H1 (cell line): ENCODE results near the gene PCNX4. TPM values are rescaled to one million over a fixed set of nuclear protein-coding genes. Genes with fewer than 3 reads are reported as not detected.

Experiments
- CTCF ChIA-PET: fragments of 300-600 bp; sonication (Branson Sonifier 250); formaldehyde crosslinking; loops from one replicate; lab custom pipeline; 2021; ENCODE audit not compliant: partially characterized antibody; lab: Charles Lee
- POLR2A ChIA-PET: fragments of 300-600 bp; sonication (Branson Sonifier 250); formaldehyde crosslinking; loops from one replicate; lab custom pipeline; 2021; ENCODE audit warnings: inconsistent platforms; ENCODE audit not compliant: partially characterized antibody; lab: Charles Lee
- DNase-seq, 2 experiments: peaks; one replicate each; pipeline versions ENCODE4 v3.0.0 to v3.0.0-alpha.2; 2010 to 2022; ENCODE audit warnings: low spot score in 2 of 2, low read depth in 1 of 2, mixed read lengths in 1 of 2
- FAIRE-seq: peaks from 2 replicates; lab custom pipeline; 2011; peaks lifted over from hg19 to GRCh38; lab: Jason Lieb, UNC
- H2AFZ ChIP-seq: 2 replicates; pipeline ENCODE4 v1.8.1; 2012; ENCODE audit warnings: low read length, inconsistent platforms
- H2AK5ac ChIP-seq: 2 replicates; pipeline ENCODE4 v1.6.1; 2013; ENCODE audit warnings: low read depth, low read length
- H2BK120ac ChIP-seq: replicated peaks from 2 replicates; pipeline ENCODE3; 2013; ENCODE audit warnings: low read depth, low read length, inconsistent platforms
- H2BK12ac ChIP-seq: 2 replicates; pipeline ENCODE4 v1.6.1; 2013; ENCODE audit warnings: low read depth, low read length
- H2BK15ac ChIP-seq: 2 replicates; pipeline ENCODE4 v1.6.1; 2013; ENCODE audit warnings: low read length
- H2BK20ac ChIP-seq: 2 replicates; pipeline ENCODE4 v1.6.1; 2013; ENCODE audit warnings: low read length
- H2BK5ac ChIP-seq: 2 replicates; pipeline ENCODE4 v1.6.1; 2013; ENCODE audit warnings: low read depth, low read length
- H3K14ac ChIP-seq: 2 replicates; pipeline ENCODE4 v1.6.1; 2013; ENCODE audit warnings: inconsistent platforms; ENCODE audit not compliant: insufficient read length
- H3K18ac ChIP-seq: 2 replicates; pipeline ENCODE4 v1.6.1; 2013; ENCODE audit warnings: low read length; ENCODE audit errors: extremely low read depth
- H3K23ac ChIP-seq: 2 replicates; pipeline ENCODE4 v1.6.1; 2013; ENCODE audit warnings: inconsistent platforms; ENCODE audit not compliant: insufficient read length
- H3K23me2 ChIP-seq: 2 replicates; pipeline ENCODE4 v1.6.1; 2013; ENCODE audit warnings: low read depth, low read length
- H3K27ac ChIP-seq: 2 replicates; pipeline ENCODE4 v1.6.1; 2011; ENCODE audit warnings: low read depth, low read length, inconsistent platforms
- H3K27me3 ChIP-seq, 4 experiments: replicated peaks in 1 of 4; 1 replicate in 1 of 4; 2 replicates in 3 of 4; pipeline versions ENCODE4 v1.6.1 to v1.8.1; 2011 to 2013; ENCODE audit warnings: low read length in 3 of 4, mild to moderate bottlenecking in 3 of 4, inconsistent platforms in 2 of 4, mixed read lengths in 2 of 4, moderate library complexity in 1 of 4; ENCODE audit not compliant: control insufficient read depth in 3 of 4, insufficient read depth in 3 of 4; ENCODE audit errors: extremely low read depth in 1 of 4
- H3K36me3 ChIP-seq, 4 experiments: 2 replicates each; pipeline versions ENCODE4 v1.6.1 to v1.8.1; 2011 to 2013; ENCODE audit warnings: mild to moderate bottlenecking in 4 of 4, low read length in 3 of 4, moderate library complexity in 2 of 4, control low read depth in 1 of 4, inconsistent platforms in 1 of 4; ENCODE audit not compliant: insufficient read depth in 4 of 4, control insufficient read depth in 2 of 4
- H3K4ac ChIP-seq: replicated peaks from 2 replicates; pipeline ENCODE3; 2013; ENCODE audit warnings: low read length, low read depth, mixed read lengths, inconsistent platforms; ENCODE audit not compliant: insufficient read length
- H3K4me1 ChIP-seq, 4 experiments: replicated peaks in 1 of 4; 1 replicate in 1 of 4; 2 replicates in 3 of 4; pipeline versions ENCODE4 v1.6.1 to v1.8.1; 2011 to 2013; ENCODE audit warnings: low read length in 3 of 4, inconsistent platforms in 2 of 4, mixed read lengths in 1 of 4; ENCODE audit not compliant: insufficient read depth in 4 of 4, control insufficient read depth in 3 of 4
- H3K4me2 ChIP-seq, 2 experiments: 2 replicates each; pipeline versions ENCODE4 v1.6.1 to v1.8.1; 2011 to 2013; ENCODE audit warnings: low read depth in 2 of 2, low read length in 2 of 2, control low read depth in 1 of 2, inconsistent platforms in 1 of 2, mild to moderate bottlenecking in 1 of 2; ENCODE audit not compliant: insufficient read depth in 1 of 2
- H3K4me3 ChIP-seq, 4 experiments: fragments of 200-600, 300-600 bp in 1 of 4; sonication (generic), shearing (Covaris generic), sonication (Bioruptor Twin) in 1 of 4; 2 replicates each; pipeline versions ENCODE4 v1.5.1 to v1.8.1; 2011 to 2016; ENCODE audit warnings: low read length in 4 of 4, low read depth in 3 of 4, control low read depth in 2 of 4, inconsistent platforms in 2 of 4, mild to moderate bottlenecking in 2 of 4, mixed read lengths in 1 of 4, moderate library complexity in 1 of 4; ENCODE audit not compliant: insufficient read depth in 2 of 4; ENCODE audit errors: extremely low read depth in 1 of 4
- H3K56ac ChIP-seq: replicated peaks from 2 replicates; pipeline ENCODE3; 2013; ENCODE audit warnings: low read depth, mild to moderate bottlenecking, mixed read lengths, low read length, inconsistent platforms; ENCODE audit not compliant: insufficient read length
- H3K79me1 ChIP-seq: 2 replicates; pipeline ENCODE4 v1.6.1; 2013; ENCODE audit warnings: low read depth, low read length, control low read depth
- H3K79me2 ChIP-seq, 2 experiments: 2 replicates each; pipeline versions ENCODE4 v1.6.1 to v1.8.1; 2012 to 2013; ENCODE audit warnings: low read length in 2 of 2, mild to moderate bottlenecking in 2 of 2, inconsistent platforms in 1 of 2; ENCODE audit not compliant: insufficient read depth in 2 of 2, control insufficient read depth in 1 of 2
- H3K9ac ChIP-seq, 4 experiments: replicated peaks in 1 of 4; 1 replicate in 1 of 4; 2 replicates in 3 of 4; pipeline versions ENCODE4 v1.6.1 to v1.8.1; 2011 to 2013; ENCODE audit warnings: low read depth in 3 of 4, low read length in 3 of 4, control low read depth in 2 of 4, mild to moderate bottlenecking in 2 of 4, moderate library complexity in 2 of 4, inconsistent platforms in 1 of 4; ENCODE audit errors: extremely low read depth in 1 of 4
- H3K9me3 ChIP-seq, 2 experiments: 2 replicates each; pipeline versions ENCODE4 v1.6.1 to v1.8.1; 2012 to 2013; ENCODE audit warnings: mild to moderate bottlenecking in 2 of 2, moderate library complexity in 2 of 2, control low read depth in 1 of 2, inconsistent platforms in 1 of 2, low read depth in 1 of 2, low read length in 1 of 2, mixed read lengths in 1 of 2; ENCODE audit not compliant: insufficient read depth in 2 of 2
- H4K20me1 ChIP-seq, 2 experiments: replicated peaks in 1 of 2; 2 replicates each; pipeline versions ENCODE3 to v1.8.1; 2011 to 2013; ENCODE audit warnings: inconsistent platforms in 2 of 2, low read length in 2 of 2, mild to moderate bottlenecking in 1 of 2; ENCODE audit not compliant: insufficient read depth in 2 of 2, control insufficient read depth in 1 of 2
- H4K5ac ChIP-seq: 2 replicates; pipeline ENCODE4 v1.6.1; 2013; ENCODE audit warnings: low read length, low read depth, mixed read lengths, inconsistent platforms; ENCODE audit not compliant: insufficient read length
- H4K8ac ChIP-seq: 2 replicates; pipeline ENCODE4 v1.8.0; 2013; ENCODE audit warnings: mild to moderate bottlenecking, moderate library complexity, low read length, inconsistent platforms; ENCODE audit not compliant: insufficient read depth; ENCODE audit errors: extremely low read depth
- H4K91ac ChIP-seq: replicated peaks from 2 replicates; pipeline ENCODE3; 2013; ENCODE audit warnings: low read length, mixed read lengths, inconsistent platforms; ENCODE audit not compliant: insufficient read length
- CBX8 ChIP-seq: fragments of 300-800, 300-1000 bp; sonication (generic); IDR thresholded peaks from 2 replicates; pipeline ENCODE4 v1.7.1; 2016; ENCODE audit warnings: low read depth, low read length, borderline replicate concordance
- CHD1 ChIP-seq: IDR thresholded peaks from 2 replicates; pipeline ENCODE4 v1.6.1; 2012; ENCODE audit warnings: low read depth, low read length, improper control_type of control experiment
- PHF8 ChIP-seq: fragments of 200-600 bp; sonication (generic); conservative IDR thresholded peaks from 2 replicates; pipeline ENCODE4 v1.7.1; 2012; ENCODE audit warnings: low read depth, mild to moderate bottlenecking, inconsistent platforms, low read length, moderate library complexity
- RBBP5 ChIP-seq: IDR thresholded peaks from 2 replicates; pipeline ENCODE4 v1.7.1; 2012; ENCODE audit warnings: low read depth, mild to moderate bottlenecking, inconsistent platforms, low read length, moderate library complexity, borderline replicate concordance
- SRF ChIP-seq: IDR thresholded peaks from 2 replicates; pipeline ENCODE4 v1.6.1; 2011; ENCODE audit warnings: mild to moderate bottlenecking, low read depth, low read length, moderate library complexity
- YY1 ChIP-seq: IDR thresholded peaks from 2 replicates; pipeline ENCODE4 v1.6.1; 2011; ENCODE audit warnings: low read depth, mild to moderate bottlenecking, low read length
- WGBS, 2 experiments: shearing (Covaris generic) in 1 of 2; methylation state at CpG; one replicate each; pipeline versions ENCODE4 v1.1.6 to v1.1.7; 2013 to 2015; ENCODE audit warnings: low lambda C conversion rate in 2 of 2, mixed read lengths in 2 of 2, inconsistent platforms in 1 of 2, low coverage in 1 of 2, missing lambda C conversion rate in 1 of 2; ENCODE audit not compliant: insufficient replicate concordance in 2 of 2, insufficient coverage in 1 of 2, insufficient read length in 1 of 2; ENCODE audit errors: extremely low coverage in 1 of 2, missing lambda C conversion rate in 1 of 2; 5-methylcytosine and 5-hydroxymethylcytosine counted together
- polyA plus RNA-seq, 7 experiments: library from polyadenylated mRNA; depleted of rRNA in 3 of 7; stranded (reverse) in 5 of 7; unstranded in 2 of 7; fragments of >200 nt in 5 of 7; fragments of 200-250 nt in 2 of 7; gene quantifications; 1 replicate in 5 of 7; 2 replicates in 1 of 7; 4 replicates in 1 of 7; pipeline versions ENCODE4 v1.2.1 to v1.2.3, GENCODE V29; 2011 to 2013; ENCODE audit warnings: missing spikeins in 2 of 7, mixed read lengths in 2 of 7
- total RNA-seq: library from RNA; stranded (reverse); fragmentation: NEBNext Ultra II Directional; extraction: Animal tissue kit (Norgen Biotek cat#: 25700); gene quantifications from 2 replicates; pipeline ENCODE4 v1.2.1, GENCODE V29; 2021

The PCNX4 gene
- total and polyA plus RNA-seq, 2 of the 8 experiments (the other 6 are each of a cell fraction or from before 2014, with no cell fraction given) = 28.4 to 35.5 TPM

DNA sequence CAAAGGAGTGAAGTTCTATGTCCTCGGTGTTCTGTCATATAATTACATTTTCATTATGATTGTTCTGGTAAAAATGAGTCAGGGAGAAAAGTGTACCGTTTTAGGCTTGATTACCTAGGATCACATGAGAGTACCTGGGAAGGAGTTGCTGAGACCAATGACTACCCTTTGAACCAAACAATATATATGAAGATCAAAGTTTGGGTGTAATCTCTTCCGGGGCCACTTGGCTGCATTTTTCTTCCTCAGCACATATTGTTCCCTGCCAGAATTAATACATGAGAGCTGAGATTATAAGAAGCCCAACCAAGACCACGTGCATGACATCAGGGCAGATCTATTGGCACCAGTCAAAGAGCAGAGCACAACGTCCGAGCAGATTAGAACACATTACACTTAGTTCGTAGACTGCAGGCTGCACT is 114.5 kb downstream of the PCNX4 start:
- CTCF ChIA-PET = interaction anchor here (1.5 kb wide), 1 partner anchor 144 kb away, joined by 5 read pairs; no protein-coding TSS in a partner anchor
- H3K23ac ChIP-seq = no peak overlapping the region
- no peak overlapping the region for H2BK12ac ChIP-seq
- H3K56ac ChIP-seq = no peak overlapping the region
- H4K8ac ChIP-seq = no peak overlapping the region
- no peak overlapping the region for H4K5ac ChIP-seq
- 92% methylated on average over 7 of the region's 7 CpGs; no CpG with 5 or more reads in 1 of the 2 experiments for WGBS, 2 experiments
- no peak for FAIRE-seq
- H2BK120ac ChIP-seq = no peak overlapping the region
- H3K27me3 ChIP-seq = no peaks in the 10 kb centered on the region
- H3K18ac ChIP-seq = no peak overlapping the region
- peaks cover 0 to 13% (median 10%) of the 10 kb centered on the region in 4 experiments; a peak in 4 of 7 replicates for H3K4me1 ChIP-seq
- no peak overlapping the region for H3K14ac ChIP-seq
- H3K79me2 ChIP-seq = no peaks in the 10 kb centered on the region
- no peak overlapping the region for H3K9ac ChIP-seq
- no peak overlapping the region for H2AK5ac ChIP-seq
- POLR2A ChIA-PET = interaction anchor here (0.6 to 1.4 kb wide), 2 partner anchors 39 to 43 kb away, joined by 3 to 4 read pairs; partner anchors contain the start of gene PPM1A
- H2AFZ ChIP-seq = no peak overlapping the region
- no peaks in the 10 kb centered on the region for H3K9me3 ChIP-seq
- peaks cover 2% of the 10 kb centered on the region; the same call in 1 of the 2 replicates for H3K23me2 ChIP-seq
- H2BK15ac ChIP-seq = no peak overlapping the region
- no peak overlapping the region for H4K91ac ChIP-seq
- H3K27ac ChIP-seq = no peak overlapping the region
- H3K4ac ChIP-seq = no peak overlapping the region
- H3K4me3 ChIP-seq = no peak overlapping the region
- no peak for TF ChIP-seq PHF8
- no peak for TF ChIP-seq CHD1
- no peak for TF ChIP-seq SRF
- no peak for TF ChIP-seq RBBP5
- TF ChIP-seq CBX8 = no peak
- no peak for TF ChIP-seq YY1
- no peak for DNase-seq
- no peak overlapping the region for H2BK20ac ChIP-seq
- no peaks in the 10 kb centered on the region for H3K79me1 ChIP-seq
- H3K36me3 ChIP-seq = no peaks in the 10 kb centered on the region
- no peak overlapping the region for H2BK5ac ChIP-seq
- H3K4me2 ChIP-seq = no peak overlapping the region
- H4K20me1 ChIP-seq = no peaks in the 10 kb centered on the region
